ENCODE measurements around the gene AKAP8. TPM values are rescaled to one million over a fixed set of nuclear protein-coding genes. Genes with fewer than 3 reads are reported as not detected.

AKAP8 gene
- total and polyA plus RNA-seq, 9 of the 15 experiments (the other 6 are each of a cell fraction or from before 2014, with no cell fraction given), result 3.4 to 56.5 (median 15.0) TPM

DNA sequence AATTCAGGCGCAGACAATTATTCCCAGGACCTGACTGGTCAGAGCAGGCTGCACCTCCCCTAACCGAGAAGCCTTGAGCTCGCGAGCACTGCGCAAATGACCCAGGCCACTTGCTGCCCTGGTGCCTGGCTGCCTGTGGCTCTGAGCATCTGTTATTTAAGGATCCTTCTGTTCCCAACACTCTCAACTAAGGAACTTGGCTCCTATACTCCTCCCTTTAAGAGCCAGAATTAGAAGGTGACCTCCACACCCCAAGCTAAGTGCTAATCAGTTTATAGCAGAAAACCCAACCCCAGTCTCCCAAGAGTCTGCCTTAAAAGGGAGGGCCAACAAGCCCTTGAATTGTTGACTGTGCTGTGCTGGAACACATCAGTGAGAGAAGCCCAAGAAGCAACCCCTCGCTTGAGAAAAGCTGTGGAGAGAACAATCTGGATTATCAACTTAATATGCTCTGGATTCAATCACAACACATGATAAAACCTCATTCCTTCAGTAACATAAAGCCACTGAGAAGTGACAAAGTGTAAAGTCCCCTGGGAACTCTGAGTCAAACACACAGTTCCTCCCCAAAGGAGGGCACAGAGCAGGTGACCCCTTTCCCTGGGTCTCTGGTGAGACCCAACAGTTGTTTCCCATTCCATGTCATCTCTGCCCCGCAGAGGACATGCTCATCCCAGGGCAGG is 24.7 kb upstream of the AKAP8 start:
- FAIRE-seq (peak; percentile 42), DNase-seq (ENCODE audit: extremely low read depth in 1 of 4, low spot score in 3 of 4) (no peak), ATAC-seq (no peak)
- Histone ChIP-seq H3K4me3 (no peak overlapping the region), H3K9me1 (ENCODE audit: control insufficient read depth, insufficient read depth, low read length) (peaks cover 5% of the 10 kb centered on the region), H3K36me3 (ENCODE audit: control insufficient read depth, insufficient read depth, low read length) (peaks cover 89% of the 10 kb centered on the region), H3K9ac (ENCODE audit: insufficient read depth in 1 of 2, low read depth in 2 of 2, low read length in 2 of 2) (peak overlapping the region in 1 of 2 experiments; percentile 11; a peak in 2 of 4 replicates), H3K79me2 (ENCODE audit: control insufficient read depth, insufficient read depth, low read length) (peaks cover 78% of the 10 kb centered on the region), H3K27ac (ENCODE audit: extremely low read depth, low read depth, low read length) (no peak overlapping the region), H3K4me1 (replicated peaks in 1 of 2; ENCODE audit: control insufficient read depth in 2 of 2, insufficient read depth in 2 of 2, low read length in 2 of 2) (peaks cover 2 to 7% of the 10 kb centered on the region in 2 experiments; a peak in 4 of 5 replicates), H3K4me2 (ENCODE audit: insufficient read depth, low read length) (no peak overlapping the region), H3K27me3 (ENCODE audit: control insufficient read depth in 2 of 2, insufficient read depth in 2 of 2, low read length in 2 of 2) (no peaks in the 10 kb centered on the region), H3K9me3 (replicated peaks; ENCODE audit: control insufficient read depth, insufficient read depth, low read depth, low read length) (no peaks in the 10 kb centered on the region), H2AFZ (ENCODE audit: low read depth, low read length) (no peak overlapping the region), H4K20me1 (replicated peaks; ENCODE audit: control insufficient read depth, insufficient read depth, low read length) (peaks cover 21% of the 10 kb centered on the region)
- WGBS (ENCODE audit: insufficient coverage, low coverage, missing lambda C conversion rate), result 84% methylated on average over 6 of the region's 7 CpGs
- intact Hi-C loops (cut with micrococcal nuclease) (no loop called here), in situ Hi-C loops (cut with MboI) (no loop called here)
- POLR2A ChIA-PET, result interaction anchor here (0.8 to 1.7 kb wide), 3 partner anchors 10 to 25 kb away, joined by 3 to 11 read pairs (median 5); partner anchors contain the start of gene AKAP8L
- BruUV-seq (replicated peaks), result no TSS peak
- no peak for TF ChIP-seq TAF9B (IDR thresholded peaks at IDR 0.05; ENCODE audit: partially characterized antibody)
- CTCF ChIA-PET (ENCODE audit: low intra/inter-chr PET ratio), result no interaction called here

- in situ Hi-C loops (cut with MboI) (no loop called here), intact Hi-C loops (cut with micrococcal nuclease) (no loop called here)
- POLR2A ChIA-PET, result no interaction called here
Measured at GRCh38 chr19:15403151-15403531, 23.6 kb upstream of the AKAP8 start.

More at GRCh38 chr19:15403151-15403531, 23.6 kb upstream of the AKAP8 start:
- FAIRE-seq (no peak), ATAC-seq (no peak), DNase-seq (ENCODE audit: extremely low read depth in 1 of 4, low spot score in 3 of 4) (no peak)
- peaks cover 91% of the 10 kb centered on the region for H3K36me3 ChIP-seq (ENCODE audit: control insufficient read depth, insufficient read depth, low read length)
- CTCF ChIA-PET (ENCODE audit: low intra/inter-chr PET ratio), result no interaction called here
- peak overlapping the region in 1 of 2 experiments; percentile 41; a peak in 1 of 4 replicates for H3K9ac ChIP-seq (ENCODE audit: insufficient read depth in 1 of 2, low read depth in 2 of 2, low read length in 2 of 2)
- H3K79me2 ChIP-seq (ENCODE audit: control insufficient read depth, insufficient read depth, low read length), result peaks cover 68% of the 10 kb centered on the region
- H3K4me1 ChIP-seq (replicated peaks in 1 of 2; ENCODE audit: control insufficient read depth in 2 of 2, insufficient read depth in 2 of 2, low read length in 2 of 2), result peaks cover 2 to 16% of the 10 kb centered on the region in 2 experiments; a peak in 4 of 5 replicates
- H2AFZ ChIP-seq (ENCODE audit: low read depth, low read length), result no peak overlapping the region
- no peaks in the 10 kb centered on the region for H3K9me3 ChIP-seq (replicated peaks; ENCODE audit: control insufficient read depth, insufficient read depth, low read depth, low read length)
- no peaks in the 10 kb centered on the region for H3K27me3 ChIP-seq (ENCODE audit: control insufficient read depth in 2 of 2, insufficient read depth in 2 of 2, low read length in 2 of 2)
- TF ChIP-seq GTF2A2 (tag; IDR thresholded peaks at IDR 0.05), result no peak
- 0 out of 2 replicates have a peak, but pooled peaks have one; percentile 13 for TF ChIP-seq RBFOX2 (IDR thresholded peaks at IDR 0.05; ENCODE audit: low read depth, low read length)
- no TSS peak for BruUV-seq (replicated peaks)
- H3K27ac ChIP-seq (ENCODE audit: extremely low read depth, low read depth, low read length), result no peak overlapping the region
- H3K4me3 ChIP-seq, result no peak overlapping the region
- peaks cover 20% of the 10 kb centered on the region for H4K20me1 ChIP-seq (replicated peaks; ENCODE audit: control insufficient read depth, insufficient read depth, low read length)
- WGBS (ENCODE audit: insufficient coverage, low coverage, missing lambda C conversion rate), result 95% methylated on average over 8 of the region's 10 CpGs
- peaks cover 5% of the 10 kb centered on the region for H3K9me1 ChIP-seq (ENCODE audit: control insufficient read depth, insufficient read depth, low read length)
- no peak overlapping the region for H3K4me2 ChIP-seq (ENCODE audit: insufficient read depth, low read length)
